RPMI7951 (cell line): Measurements from ENCODE around the gene SLC22A4. TPM values are rescaled to one million over a fixed set of nuclear protein-coding genes. Genes with fewer than 3 reads are reported as not detected.
A peak's percentile ranks its signal among the peaks of the same experiment; 100 is the strongest.

ENCODE experiments used
- DNase-seq: peaks from one replicate; pipeline ENCODE4 v3.0.0-alpha.2; 2012; ENCODE audit warnings: low read depth
- total RNA-seq: library from RNA; depleted of rRNA; stranded (reverse); fragments of >200 nt; shearing (Covaris generic); gene quantifications from 2 replicates; pipeline ENCODE4 v1.2.3, GENCODE V29; 2014

The SLC22A4 gene
- total RNA-seq, 1 experiment from 2014 or later, result 6.7 TPM

DNA sequence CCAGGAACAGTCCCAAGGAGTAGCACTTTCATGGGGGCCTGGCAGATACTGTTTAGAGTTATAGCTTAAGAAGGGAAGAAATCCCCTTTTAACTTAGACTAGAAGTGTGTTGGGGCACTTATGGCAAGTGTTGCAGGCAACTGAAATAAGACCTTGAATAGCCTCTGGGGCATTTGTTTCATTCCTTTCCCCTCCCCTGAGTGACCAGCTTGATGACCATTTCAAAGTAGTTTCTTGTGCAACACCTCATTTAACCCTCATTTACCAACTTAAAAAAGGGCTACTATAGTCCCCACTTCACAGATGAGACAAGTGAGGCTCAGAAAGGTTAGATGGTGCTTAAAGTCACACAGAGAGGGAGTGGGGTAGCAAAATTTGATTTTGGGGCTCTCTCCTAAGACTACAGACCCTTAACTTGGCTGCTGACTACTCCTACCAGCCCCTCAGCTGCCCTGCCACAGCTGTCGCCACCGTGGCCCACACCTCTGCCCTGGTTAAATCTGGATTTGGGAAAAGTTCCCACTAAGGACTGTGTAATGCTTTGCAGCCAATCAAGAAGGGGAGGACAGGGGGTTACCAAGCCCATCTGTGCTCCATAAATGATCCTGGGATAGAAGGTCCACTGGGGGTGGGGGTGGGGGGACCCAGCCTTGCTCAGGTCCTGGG lies 31.2 kb upstream of the SLC22A4 start:
- DNase-seq, result no peak

DNA sequence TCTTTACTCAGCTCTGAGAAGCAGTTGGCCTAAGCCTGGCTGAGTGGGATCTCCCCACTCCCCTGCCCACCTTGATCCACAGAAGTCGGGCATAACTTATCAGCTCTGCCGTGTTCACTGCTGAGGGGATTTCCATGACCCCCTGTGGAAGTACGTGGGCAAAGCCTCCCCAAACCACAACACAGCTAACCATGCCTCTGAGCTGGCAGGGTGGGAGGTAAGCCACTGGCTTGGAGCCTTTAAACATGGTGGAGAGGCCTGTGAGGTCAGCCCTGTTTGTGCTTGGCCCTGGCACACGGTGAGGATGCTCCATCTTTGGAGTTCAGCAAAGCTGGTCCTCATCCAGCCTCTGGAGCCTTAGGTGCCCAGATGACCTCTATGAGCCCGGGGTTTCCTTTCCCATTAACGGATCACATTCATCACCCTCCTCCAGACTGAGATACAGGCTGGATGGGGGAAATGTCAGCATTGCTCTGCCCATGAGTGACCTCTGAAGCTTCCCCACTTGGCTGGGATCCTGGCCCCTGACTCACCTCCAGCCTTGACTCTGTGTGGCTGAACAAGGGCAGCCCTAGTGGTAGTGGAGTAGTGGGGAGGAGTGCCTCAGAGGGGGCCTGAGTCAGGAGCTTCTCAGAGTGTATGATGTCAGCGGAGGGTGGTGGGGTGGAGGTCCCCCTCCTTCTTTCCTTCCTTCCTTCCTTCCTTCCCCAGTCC lies 30.5 kb upstream of the SLC22A4 start:
- DNase-seq, result peak; percentile 91

DNA sequence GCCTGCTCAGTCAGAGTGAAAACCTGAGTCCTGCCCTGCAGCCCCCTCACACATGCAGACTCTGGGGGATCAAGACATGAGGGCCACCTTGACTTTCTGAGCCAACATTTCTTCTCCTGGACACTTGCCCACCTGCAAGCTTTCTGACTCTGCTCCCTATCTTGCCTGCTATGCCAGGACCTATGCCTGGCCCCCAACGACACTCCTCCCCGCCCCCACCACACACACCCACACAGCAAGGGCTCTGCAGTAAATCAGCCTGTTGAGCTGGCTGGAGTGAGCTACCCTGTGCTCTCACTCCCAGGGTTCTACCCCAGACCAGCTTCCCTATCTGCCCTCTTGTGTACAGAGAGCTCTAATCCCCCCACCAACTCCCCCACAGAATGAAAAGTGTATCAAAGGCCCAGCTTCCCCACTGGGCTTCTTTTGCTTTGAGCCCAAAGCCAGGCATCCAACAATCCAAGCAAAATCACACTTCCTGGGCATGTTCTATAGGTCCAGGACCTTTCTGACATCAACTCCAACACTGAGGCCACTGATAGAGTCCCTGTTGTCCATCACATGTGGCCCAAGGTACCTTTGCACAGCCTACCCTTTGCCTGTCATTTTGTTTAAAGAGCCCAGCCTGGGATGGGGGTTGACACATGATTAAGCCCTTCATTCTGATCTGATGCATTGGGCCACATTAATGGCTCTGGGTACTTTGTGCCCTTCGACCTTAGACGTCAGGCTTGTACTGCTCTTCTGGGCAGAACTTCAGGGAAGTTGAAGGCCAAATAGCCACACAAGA lies 29.5 kb upstream of the SLC22A4 start:
- no peak for DNase-seq

- DNase-seq, result peak; percentile 95
These were observed 28.7 kb upstream of the SLC22A4 start for GRCh38 chr5:132265336-132266030.

- no peak for DNase-seq
These were observed 28.0 kb upstream of the SLC22A4 start for GRCh38 chr5:132266031-132266835.

- no peak for DNase-seq
These were observed 27.4 kb upstream of the SLC22A4 start for GRCh38 chr5:132266836-132267160.

DNA sequence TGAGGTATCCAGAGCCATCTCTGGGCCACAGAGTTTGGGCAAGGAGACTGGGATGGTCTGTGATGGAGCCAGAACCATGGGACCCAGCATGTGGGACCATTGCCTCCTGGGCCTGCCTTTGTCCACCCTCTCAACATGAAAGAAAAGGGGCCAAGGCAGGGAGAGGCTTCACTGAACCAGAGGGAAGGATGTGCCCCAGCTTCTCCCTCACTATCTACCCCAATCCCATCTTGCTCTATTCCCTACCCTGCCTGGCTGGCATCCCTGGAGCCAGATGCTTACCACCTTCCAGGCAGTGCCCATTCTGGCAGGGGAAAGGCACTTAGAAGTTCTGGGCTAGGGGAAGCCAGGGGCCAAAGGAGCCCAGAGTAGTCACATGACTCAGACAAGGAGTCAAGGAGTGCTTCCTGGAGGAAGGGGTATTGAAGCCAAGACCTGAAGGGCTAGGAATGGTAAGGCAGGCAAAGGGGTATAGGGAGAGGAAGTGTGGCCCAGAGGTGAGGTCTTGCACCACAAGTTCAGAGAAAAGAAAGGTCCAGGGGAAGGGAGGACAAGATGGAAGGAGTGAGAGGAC lies 26.9 kb upstream of the SLC22A4 start:
- DNase-seq, result no peak

GRCh38 chr5:132267931-132268768 lies 26.0 kb upstream of the SLC22A4 start:
- no peak for DNase-seq

DNA sequence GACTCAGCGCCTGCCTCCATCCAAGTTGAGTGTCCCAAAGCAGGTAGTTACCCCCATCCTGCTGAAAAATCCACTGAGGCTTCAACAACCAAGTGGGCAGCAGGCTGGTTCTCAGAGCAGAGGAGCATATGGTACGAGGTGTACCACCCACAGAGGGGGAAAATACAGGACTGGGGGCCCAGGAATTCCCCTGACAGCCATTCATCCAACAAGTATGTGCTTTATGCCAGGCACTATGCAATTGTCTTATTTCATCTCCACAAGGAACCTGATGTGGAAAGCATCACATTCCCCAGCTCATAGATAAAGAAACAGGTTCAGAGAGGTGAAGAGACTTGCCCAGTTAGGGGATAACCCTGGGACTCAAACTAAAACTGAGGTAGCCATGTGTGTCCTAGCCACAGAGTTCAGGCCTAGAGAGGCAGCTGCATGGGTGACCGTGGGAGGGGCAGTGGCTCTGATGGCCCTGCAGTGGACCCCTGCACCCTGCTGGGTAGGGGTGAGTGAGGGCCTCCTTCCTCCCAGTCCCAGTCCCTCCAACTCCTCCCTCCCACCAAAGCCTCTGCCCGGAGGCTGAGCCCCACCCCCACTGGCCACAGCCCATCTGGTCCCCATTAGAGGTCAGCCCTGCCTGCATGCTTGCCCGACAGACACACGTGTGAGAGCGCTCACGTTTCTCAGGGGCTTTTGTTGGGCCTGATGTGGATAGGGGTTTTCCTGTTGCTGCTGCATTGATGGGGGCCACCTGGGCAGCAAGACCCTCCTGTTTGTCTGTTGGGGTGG lies 25.2 kb upstream of the SLC22A4 start:
- DNase-seq, result peak; percentile 92

- DNase-seq, result peak; percentile 81
These were observed 24.4 kb upstream of the SLC22A4 start for GRCh38 chr5:132269635-132270334.

DNA sequence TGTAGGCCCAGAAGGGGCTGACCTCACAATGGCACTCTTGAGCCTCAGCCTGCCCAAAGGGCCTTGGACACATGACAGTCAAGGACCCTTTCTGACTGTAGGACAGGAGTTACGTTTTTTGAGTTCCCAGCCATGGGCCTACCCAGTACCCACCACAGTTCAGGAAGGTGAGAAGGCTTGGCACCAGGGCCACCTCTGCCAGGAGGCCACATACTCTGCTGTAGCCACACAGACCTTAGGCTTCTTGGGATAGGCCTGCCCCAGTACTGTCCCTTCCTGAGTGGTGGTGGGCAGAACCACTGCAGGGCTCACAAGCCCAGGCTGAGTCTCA lies 23.9 kb upstream of the SLC22A4 start:
- DNase-seq, result no peak

DNA sequence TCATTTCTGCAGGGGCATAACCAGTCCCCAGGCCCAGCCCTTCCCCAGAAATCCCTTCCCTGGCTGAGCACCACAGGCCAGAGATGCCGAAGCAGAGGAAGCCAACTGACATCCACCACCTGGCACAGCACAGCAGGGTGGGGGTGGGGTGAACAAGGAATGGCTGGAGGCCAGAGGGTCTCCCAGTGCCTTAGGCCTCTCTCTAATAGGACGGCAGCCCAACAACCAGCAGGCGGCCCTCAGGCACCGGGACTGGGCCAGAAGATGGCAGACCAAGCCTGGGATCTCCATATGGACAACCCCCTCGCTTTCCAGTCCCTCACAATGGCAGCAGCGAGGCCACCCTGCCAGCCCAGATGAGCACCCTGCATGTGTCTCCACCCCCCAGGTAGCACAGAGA lies 23.5 kb upstream of the SLC22A4 start:
- DNase-seq, result no peak

- DNase-seq, result no peak
These were observed 22.6 kb upstream of the SLC22A4 start for GRCh38 chr5:132271251-132272246.

- peak; percentile 64 for DNase-seq
These were observed 21.6 kb upstream of the SLC22A4 start for GRCh38 chr5:132272311-132273210.

GRCh38 chr5:132273631-132274030 lies 20.6 kb upstream of the SLC22A4 start:
- DNase-seq, result no peak

GRCh38 chr5:132274050-132274792 lies 20.0 kb upstream of the SLC22A4 start:
- no peak for DNase-seq
